Upper lobe of left lung (tissue), 4 donors: ENCODE data around the gene PIERCE2.

Experiments
- EP300 ChIP-seq, 4 donors: sonication (generic); formaldehyde crosslinking; IDR thresholded peaks; one replicate each; pipeline ENCODE4 v1.5.1; 2017; ENCODE audit warnings: antibody characterized with exemption in 4 of 4, control low read depth in 2 of 4
- POLR2A ChIP-seq, 4 donors: fragments of 450-650 bp; IDR thresholded peaks; one replicate each; pipeline ENCODE4 v1.5.1; 2016 to 2017; ENCODE audit warnings: antibody characterized with exemption in 4 of 4, mild to moderate bottlenecking in 2 of 4
- POLR2AphosphoS5 ChIP-seq, 2 donors: sonication (generic); formaldehyde crosslinking; IDR thresholded peaks; one replicate each; pipeline ENCODE4 v1.5.1; 2017; ENCODE audit warnings: antibody characterized with exemption in 2 of 2
- TF ChIP-seq, protein P1 (sequence below), 6 experiments: fragments of 450-650 bp in 4 of 6; fragments of 200-600 bp in 2 of 6; sonication (generic) in 2 of 6; IDR thresholded peaks; one replicate each; pipeline ENCODE4 v1.5.1; 2016 to 2019; ENCODE audit warnings: antibody characterized with exemption in 6 of 6

DNA sequence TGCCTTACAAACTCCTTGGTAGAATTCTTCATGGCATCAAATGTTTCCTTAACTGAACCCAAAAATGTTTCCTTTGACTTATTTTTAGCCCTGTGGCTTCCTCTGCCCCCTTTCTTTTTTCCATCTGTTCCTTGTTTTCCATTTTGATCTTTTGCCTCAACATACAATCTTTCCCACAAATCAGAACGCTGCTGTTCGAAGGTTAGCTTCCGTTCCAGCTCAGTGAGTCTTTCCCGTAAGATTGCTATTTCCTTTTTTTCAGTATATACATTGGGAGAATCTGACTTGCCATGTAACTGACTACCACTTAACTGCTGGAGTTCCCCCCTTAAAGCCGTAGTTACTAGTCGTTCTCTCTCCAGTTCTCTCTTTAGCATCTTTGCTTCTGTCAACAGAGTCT, 48.0 kb upstream of the PIERCE2 start:
- TF ChIP-seq, protein P1, sequence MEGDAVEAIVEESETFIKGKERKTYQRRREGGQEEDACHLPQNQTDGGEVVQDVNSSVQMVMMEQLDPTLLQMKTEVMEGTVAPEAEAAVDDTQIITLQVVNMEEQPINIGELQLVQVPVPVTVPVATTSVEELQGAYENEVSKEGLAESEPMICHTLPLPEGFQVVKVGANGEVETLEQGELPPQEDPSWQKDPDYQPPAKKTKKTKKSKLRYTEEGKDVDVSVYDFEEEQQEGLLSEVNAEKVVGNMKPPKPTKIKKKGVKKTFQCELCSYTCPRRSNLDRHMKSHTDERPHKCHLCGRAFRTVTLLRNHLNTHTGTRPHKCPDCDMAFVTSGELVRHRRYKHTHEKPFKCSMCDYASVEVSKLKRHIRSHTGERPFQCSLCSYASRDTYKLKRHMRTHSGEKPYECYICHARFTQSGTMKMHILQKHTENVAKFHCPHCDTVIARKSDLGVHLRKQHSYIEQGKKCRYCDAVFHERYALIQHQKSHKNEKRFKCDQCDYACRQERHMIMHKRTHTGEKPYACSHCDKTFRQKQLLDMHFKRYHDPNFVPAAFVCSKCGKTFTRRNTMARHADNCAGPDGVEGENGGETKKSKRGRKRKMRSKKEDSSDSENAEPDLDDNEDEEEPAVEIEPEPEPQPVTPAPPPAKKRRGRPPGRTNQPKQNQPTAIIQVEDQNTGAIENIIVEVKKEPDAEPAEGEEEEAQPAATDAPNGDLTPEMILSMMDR (IDR thresholded peaks at IDR 0.05), result no peak
- TF ChIP-seq POLR2AphosphoS5 (IDR thresholded peaks at IDR 0.05) (no peak), EP300 (IDR thresholded peaks at IDR 0.05) (no peak), POLR2A (IDR thresholded peaks at IDR 0.05) (no peak)
